Thymus (tissue), 11 donors: ENCODE measurements around the gene PEDS1. TPM values are rescaled to one million over a fixed set of nuclear protein-coding genes. Genes with fewer than 3 reads are reported as not detected.

Experiments used
- DNase-seq, 9 donors: peaks; one replicate each; pipeline ENCODE4 v3.0.0-alpha.2; 2013; ENCODE audit warnings: low spot score in 9 of 9, low read depth in 6 of 9, missing footprints in 1 of 9
- H3K27ac ChIP-seq, 2 donors: one replicate each; pipeline ENCODE4 v1.5.1; 2013; ENCODE audit warnings: control low read depth in 1 of 2, low read depth in 1 of 2, low read length in 1 of 2, mild to moderate bottlenecking in 1 of 2, moderate library complexity in 1 of 2
- H3K27me3 ChIP-seq, 2 donors: one replicate each; pipeline ENCODE4 v1.5.1; 2013; ENCODE audit warnings: low read length in 1 of 2; ENCODE audit not compliant: control insufficient read depth in 2 of 2, insufficient read depth in 1 of 2
- H3K36me3 ChIP-seq, 2 donors: one replicate each; pipeline ENCODE4 v1.5.1; 2013; ENCODE audit warnings: low read length in 1 of 2, mild to moderate bottlenecking in 1 of 2, moderate library complexity in 1 of 2; ENCODE audit not compliant: control insufficient read depth in 2 of 2, insufficient read depth in 2 of 2
- H3K4me1 ChIP-seq, 2 donors: one replicate each; pipeline ENCODE4 v1.5.1; 2013; ENCODE audit warnings: low read length in 2 of 2; ENCODE audit not compliant: control insufficient read depth in 2 of 2, insufficient read depth in 2 of 2
- H3K4me3 ChIP-seq, 2 donors: one replicate each; pipeline ENCODE4 v1.5.1; 2013; ENCODE audit warnings: low read length in 2 of 2, control low read depth in 1 of 2, mild to moderate bottlenecking in 1 of 2
- H3K9me3 ChIP-seq, 2 donors: one replicate each; pipeline ENCODE4 v1.5.1; 2013; ENCODE audit warnings: low read length in 1 of 2, mild to moderate bottlenecking in 1 of 2; ENCODE audit not compliant: control insufficient read depth in 2 of 2, insufficient read depth in 1 of 2
- WGBS: extraction: QIAGEN DNeasy Blood & Tissue Kit; methylation state at CpG from one replicate; pipeline ENCODE4 v1.1.7; 2013; 5-methylcytosine and 5-hydroxymethylcytosine counted together
- polyA plus RNA-seq: library from polyadenylated mRNA; stranded (reverse); fragments of 200-250 nt; gene quantifications from one replicate; pipeline ENCODE4 v1.2.3, GENCODE V29; 2013
- total RNA-seq: library from RNA; stranded (reverse); fragments of 120-200 nt; gene quantifications from one replicate; pipeline ENCODE4 v1.2.4, GENCODE V29; 2013
- donor health status: healthy.

Gene PEDS1
- total and polyA plus RNA-seq, 2 donors, result 18.2 to 26.5 TPM

GRCh38 chr20:50124496-50124895, 29.0 kb downstream of the PEDS1 start:
- H3K36me3 ChIP-seq, result peaks cover 49 to 56% of the 10 kb centered on the region in 2 donors
- no peaks in the 10 kb centered on the region for H3K9me3 ChIP-seq
- H3K27ac ChIP-seq, result no peak overlapping the region
- no peaks in the 10 kb centered on the region for H3K27me3 ChIP-seq
- no peak for DNase-seq
- 96% methylated on average over 9 of the region's 9 CpGs for WGBS
- H3K4me3 ChIP-seq, result no peak overlapping the region
- H3K4me1 ChIP-seq, result no peaks in the 10 kb centered on the region

- DNase-seq, result no peak
These were observed 30.1 kb downstream of the PEDS1 start for GRCh38 chr20:50123418-50123817.

GRCh38 chr20:50122763-50123162, 30.8 kb downstream of the PEDS1 start:
- H3K27ac ChIP-seq, result no peak overlapping the region
- no peak for DNase-seq
- H3K4me1 ChIP-seq, result no peaks in the 10 kb centered on the region
- peaks cover 32 to 39% of the 10 kb centered on the region in 2 donors for H3K36me3 ChIP-seq
- 90% methylated on average over 4 of the region's 4 CpGs for WGBS
- H3K9me3 ChIP-seq, result no peaks in the 10 kb centered on the region
- no peak overlapping the region for H3K4me3 ChIP-seq
- H3K27me3 ChIP-seq, result no peaks in the 10 kb centered on the region

More at GRCh38 chr20:50123418-50123817, 30.1 kb downstream of the PEDS1 start:
- 98% methylated on average over 7 of the region's 7 CpGs for WGBS
- no peak overlapping the region for H3K27ac ChIP-seq
- H3K4me1 ChIP-seq, result no peaks in the 10 kb centered on the region
- H3K27me3 ChIP-seq, result no peaks in the 10 kb centered on the region
- no peak overlapping the region for H3K4me3 ChIP-seq
- no peaks in the 10 kb centered on the region for H3K9me3 ChIP-seq
- H3K36me3 ChIP-seq, result peaks cover 38 to 45% of the 10 kb centered on the region in 2 donors

DNA sequence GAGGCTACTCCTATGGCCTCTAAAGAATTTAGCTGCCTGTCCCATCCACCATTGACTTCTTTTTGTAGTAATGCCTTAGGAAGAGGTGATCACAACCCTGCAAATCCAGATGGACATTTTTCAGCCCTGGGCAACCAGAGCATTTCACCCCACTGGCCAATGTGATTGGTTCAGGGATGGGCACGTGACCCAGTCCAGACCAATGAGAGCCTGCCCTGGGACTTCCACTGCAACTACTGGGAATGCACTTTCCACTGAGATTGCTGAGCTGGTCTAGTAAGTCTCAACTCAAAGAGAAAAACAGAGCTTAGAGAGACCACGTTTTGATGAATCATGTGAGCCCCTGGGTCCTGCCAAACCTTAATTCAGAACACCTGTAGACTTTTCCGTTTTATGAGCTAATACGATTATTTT, 31.7 kb downstream of the PEDS1 start:
- H3K27me3 ChIP-seq, result no peaks in the 10 kb centered on the region
- peaks cover 25 to 31% of the 10 kb centered on the region in 2 donors for H3K36me3 ChIP-seq
- DNase-seq, result no peak
- 97% methylated on average over 4 of the region's 4 CpGs for WGBS
- no peak overlapping the region for H3K27ac ChIP-seq
- no peak overlapping the region for H3K4me3 ChIP-seq
- no peaks in the 10 kb centered on the region for H3K4me1 ChIP-seq
- H3K9me3 ChIP-seq, result no peaks in the 10 kb centered on the region

GRCh38 chr20:50120935-50121693, 32.4 kb downstream of the PEDS1 start:
- H3K27me3 ChIP-seq, result no peaks in the 10 kb centered on the region
- H3K36me3 ChIP-seq, result peaks cover 20 to 23% of the 10 kb centered on the region in 2 donors
- H3K27ac ChIP-seq, result no peak overlapping the region
- peaks cover 3 to 4% of the 10 kb centered on the region in 2 donors for H3K4me1 ChIP-seq
- peak in 5 of 9 donors; percentile 27 to 74 (median 51) for DNase-seq
- no peaks in the 10 kb centered on the region for H3K9me3 ChIP-seq
- no peak overlapping the region for H3K4me3 ChIP-seq
- WGBS, result 64% methylated on average over 9 of the region's 9 CpGs

DNA sequence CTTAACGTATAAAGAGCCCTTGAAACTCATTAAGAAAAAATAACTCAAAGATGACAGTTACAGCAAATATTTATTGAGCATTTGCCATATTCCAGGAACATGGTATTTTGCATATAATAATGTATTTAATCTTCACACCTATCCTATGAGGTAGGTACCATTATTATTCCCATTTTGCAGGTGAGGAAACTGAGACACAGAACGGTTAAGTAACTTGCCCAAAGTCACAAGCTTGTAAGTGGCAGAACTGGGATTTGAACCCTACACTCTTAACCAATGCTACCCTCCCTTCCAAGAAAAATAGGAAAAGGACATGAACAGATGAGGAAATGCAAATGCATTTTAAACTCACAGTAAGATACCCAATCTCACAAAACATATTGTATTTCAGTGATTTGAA, 35.3 kb downstream of the PEDS1 start:
- peaks cover 17 to 25% of the 10 kb centered on the region in 2 donors for H3K4me1 ChIP-seq
- H3K4me3 ChIP-seq, result no peak overlapping the region
- no peak for DNase-seq
- no peaks in the 10 kb centered on the region for H3K36me3 ChIP-seq
- H3K27ac ChIP-seq, result no peak overlapping the region
- no peaks in the 10 kb centered on the region for H3K27me3 ChIP-seq
- 93% methylated on average over 2 of the region's 2 CpGs for WGBS
- no peaks in the 10 kb centered on the region for H3K9me3 ChIP-seq

GRCh38 chr20:50116368-50116999, 37.0 kb downstream of the PEDS1 start:
- Histone ChIP-seq H3K4me1 (peaks cover 24 to 34% of the 10 kb centered on the region in 2 donors), H3K9me3 (no peaks in the 10 kb centered on the region), H3K4me3 (peak overlapping the region; percentile 64 to 72), H3K27ac (peak overlapping the region in 1 of 2 donors; percentile 67), H3K36me3 (no peaks in the 10 kb centered on the region), H3K27me3 (no peaks in the 10 kb centered on the region)
- DNase-seq, result no peak
- 92% methylated on average over 19 of the region's 19 CpGs for WGBS

DNA sequence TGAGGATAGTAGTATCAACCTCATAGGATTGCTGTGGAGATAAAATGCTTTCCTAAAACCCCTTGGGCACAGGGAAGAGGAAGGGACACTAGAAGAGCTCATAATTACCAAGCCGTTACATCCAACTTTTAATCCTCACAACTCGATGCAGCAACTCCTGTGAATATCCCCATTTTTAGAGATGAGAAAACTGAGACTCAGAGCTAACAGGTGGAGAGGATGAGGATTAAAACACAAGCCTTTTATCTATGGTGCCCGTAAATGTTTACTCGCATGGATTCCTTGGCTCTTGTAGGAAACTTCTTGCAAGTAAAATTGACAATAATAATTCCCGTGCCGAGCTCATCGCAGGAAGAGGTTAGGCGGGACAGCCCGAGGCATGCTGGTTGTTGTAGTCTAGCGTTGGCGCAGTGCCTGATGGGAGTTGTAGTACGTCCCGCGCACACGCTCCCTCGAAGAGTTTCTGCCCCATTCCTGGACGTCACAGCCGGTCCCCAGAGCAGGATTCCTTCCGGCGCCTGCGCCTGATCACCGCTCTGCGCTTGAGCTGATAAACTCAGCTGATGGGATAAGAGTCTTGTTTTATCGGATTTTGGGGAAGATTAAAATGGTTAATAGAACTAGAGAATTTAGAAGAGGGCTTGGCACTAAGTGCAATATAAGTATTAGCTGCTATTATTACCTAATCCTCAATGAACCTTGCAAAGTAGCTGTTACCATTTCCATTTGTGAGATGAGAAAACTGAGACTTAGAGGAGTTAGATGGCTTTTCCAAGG, 37.7 kb downstream of the PEDS1 start:
- Histone ChIP-seq H3K4me3 (peak overlapping the region; percentile 64 to 72), H3K36me3 (no peaks in the 10 kb centered on the region), H3K9me3 (no peaks in the 10 kb centered on the region), H3K27ac (peak overlapping the region; percentile 67 to 68), H3K27me3 (no peaks in the 10 kb centered on the region), H3K4me1 (peaks cover 28 to 41% of the 10 kb centered on the region in 2 donors)
- peak; percentile 82 to 96 (median 92) for DNase-seq
- WGBS, result under 1% methylated on average over 24 of the region's 24 CpGs
